Measurements from ENCODE around the gene MEIS2. TPM values are rescaled to one million over a fixed set of nuclear protein-coding genes. Genes with fewer than 3 reads are reported as not detected.

The MEIS2 gene
- total and polyA plus RNA-seq, 12 donors: 36.2 to 139 (median 74.8) TPM

GRCh38 chr15:37105029-37105428 lies 4.7 kb upstream of the MEIS2 start:
- DNase-seq: no peak
- 55 to 63% (median 60%) methylated on average over 2 of the region's 2 CpGs for WGBS, 4 donors
- intact Hi-C loops (cut with DNase I): loop anchor here in 1 of 2 donors (10.0 kb wide), 1 partner anchor 220 kb away; no protein-coding TSS in a partner anchor
- Histone ChIP-seq H3K27ac (peak overlapping the region in 4 of 5 donors; percentile 4 to 98 (median 98)), H3K9me3 (replicated peaks in 1 of 3) (no peaks in the 10 kb centered on the region), H3K36me3 (replicated peaks in 1 of 2) (no peaks in the 10 kb centered on the region), H3K27me3 (no peaks in the 10 kb centered on the region), H3K4me3 (peak overlapping the region in 1 of 4 donors; percentile 73), H3K4me1 (replicated peaks in 1 of 2) (peaks cover 0 to 8% of the 10 kb centered on the region in 2 donors)
- no peak for TF ChIP-seq CTCF (IDR thresholded peaks at IDR 0.05)
- no peak for TF ChIP-seq POLR2A (IDR thresholded peaks at IDR 0.05)

DNA sequence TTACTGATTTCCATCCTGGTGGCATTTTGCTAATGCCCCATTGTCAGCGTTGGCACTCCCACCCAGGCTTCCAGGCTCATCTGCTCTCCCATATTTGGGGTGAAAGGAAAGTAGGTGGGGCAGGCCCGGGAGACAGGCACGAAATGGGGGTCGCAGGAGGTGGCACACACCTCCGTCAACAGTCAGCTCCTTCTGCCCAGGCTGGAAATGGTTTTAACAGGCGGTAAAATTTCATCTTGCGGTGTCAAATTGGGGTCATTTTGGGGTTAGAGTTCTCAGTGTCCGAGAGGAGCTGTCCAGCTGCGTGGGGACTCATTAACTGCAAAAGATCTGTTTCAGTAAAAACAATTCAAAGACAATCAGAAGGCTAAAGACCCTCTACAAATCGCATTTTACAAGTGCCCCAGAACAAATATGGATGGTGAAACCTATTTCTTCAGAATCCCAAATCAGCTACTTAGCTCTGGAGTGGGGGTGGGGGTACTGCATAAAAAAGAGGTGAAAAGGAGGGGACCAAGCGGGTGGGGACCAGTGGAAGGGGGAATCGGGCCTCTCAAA lies 4.2 kb upstream of the MEIS2 start:
- no peaks in the 10 kb centered on the region for H3K9me3 ChIP-seq (replicated peaks in 1 of 3)
- intact Hi-C loops (cut with DNase I): loop anchor here in 1 of 2 donors (10.0 kb wide), 1 partner anchor 220 kb away; no protein-coding TSS in a partner anchor
- no peak for TF ChIP-seq POLR2A (IDR thresholded peaks at IDR 0.05)
- TF ChIP-seq CTCF (IDR thresholded peaks at IDR 0.05): no peak
- H3K36me3 ChIP-seq (replicated peaks in 1 of 2): no peaks in the 10 kb centered on the region
- DNase-seq: peak in 2 of 7 donors; percentile 17 to 29
- H3K27me3 ChIP-seq: no peaks in the 10 kb centered on the region
- peak overlapping the region in 2 of 4 donors; percentile 44 to 73 for H3K4me3 ChIP-seq
- peak overlapping the region; percentile 62 to 98 (median 98) for H3K27ac ChIP-seq
- WGBS, 4 donors: 44 to 57% (median 55%) methylated on average over 12 of the region's 12 CpGs
- H3K4me1 ChIP-seq (replicated peaks in 1 of 2): peaks cover 0 to 8% of the 10 kb centered on the region in 2 donors

DNA sequence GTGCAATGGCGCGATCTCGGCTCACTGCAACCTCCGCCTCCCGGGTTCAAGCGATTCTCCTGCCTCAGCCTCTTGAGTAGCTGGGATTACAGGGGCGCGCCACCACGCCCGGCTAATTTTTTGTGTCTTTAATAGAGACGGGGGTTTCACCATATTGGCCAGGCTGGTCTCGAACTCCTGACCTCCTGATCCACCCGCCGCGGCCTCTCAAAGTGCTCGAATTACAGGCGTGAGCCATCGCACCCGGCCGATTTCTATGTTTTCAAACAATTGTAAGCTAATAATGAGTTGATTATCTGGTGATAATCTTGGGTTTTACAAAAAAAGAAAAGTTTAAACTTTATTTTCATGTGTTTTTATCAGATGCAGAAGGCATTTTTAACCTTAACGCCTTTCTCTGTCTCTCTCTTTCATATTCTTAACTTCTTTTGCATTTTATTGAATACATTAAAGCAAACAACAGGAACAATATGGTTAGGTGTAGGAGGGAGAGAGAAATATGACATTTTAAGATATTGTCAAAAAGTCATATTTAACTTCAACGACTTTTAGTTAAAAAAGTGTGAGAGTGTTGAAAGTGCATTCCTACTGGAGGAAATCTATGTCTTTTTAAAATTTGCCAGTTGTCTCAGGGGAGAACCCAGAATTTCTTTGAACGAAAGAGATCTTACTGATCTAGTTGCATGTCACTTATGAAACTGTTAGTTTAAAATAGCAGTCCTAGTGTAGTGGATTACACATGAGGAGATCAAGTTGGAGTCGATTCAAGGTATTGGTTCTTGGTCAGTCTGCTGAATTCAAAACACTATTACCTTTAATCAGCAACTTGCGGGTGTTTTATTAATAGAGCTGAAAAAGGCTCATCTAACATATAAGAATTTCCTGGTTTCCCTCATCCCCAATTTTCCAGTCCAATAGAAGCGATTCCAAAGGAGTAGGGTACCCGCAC lies 3.4 kb upstream of the MEIS2 start:
- no peaks in the 10 kb centered on the region for H3K27me3 ChIP-seq

More for the DNA sequence above, 3.4 kb upstream of the MEIS2 start:
- DNase-seq: peak in 2 of 7 donors; percentile 36 to 40
- H3K27ac ChIP-seq: peak overlapping the region; percentile 86 to 98 (median 98)
- H3K4me1 ChIP-seq (replicated peaks in 1 of 2): peaks cover 0 to 8% of the 10 kb centered on the region in 2 donors
- peak overlapping the region in 3 of 4 donors; percentile 44 to 73 (median 45) for H3K4me3 ChIP-seq
- no peak for TF ChIP-seq CTCF (IDR thresholded peaks at IDR 0.05)
- TF ChIP-seq POLR2A (IDR thresholded peaks at IDR 0.05): peak in 1 of 2 donors; percentile 2
- H3K9me3 ChIP-seq (replicated peaks in 1 of 3): no peaks in the 10 kb centered on the region
- intact Hi-C loops (cut with DNase I): loop anchor here in 1 of 2 donors (10.0 kb wide), 1 partner anchor 219 kb away; no protein-coding TSS in a partner anchor
- 28 to 48% (median 37%) methylated on average over 27 of the region's 27 CpGs for WGBS, 4 donors
- H3K36me3 ChIP-seq (replicated peaks in 1 of 2): no peaks in the 10 kb centered on the region

All from adrenal gland (tissue), 12 donors.